Measurements from ENCODE around the gene ARHGEF12.
"Not testable (repeated sequence)": the region's sequence is repeated elsewhere in the genome, so short reads cannot be mapped to it uniquely, and the experiment has no call there.

The ARHGEF12 gene

DNA sequence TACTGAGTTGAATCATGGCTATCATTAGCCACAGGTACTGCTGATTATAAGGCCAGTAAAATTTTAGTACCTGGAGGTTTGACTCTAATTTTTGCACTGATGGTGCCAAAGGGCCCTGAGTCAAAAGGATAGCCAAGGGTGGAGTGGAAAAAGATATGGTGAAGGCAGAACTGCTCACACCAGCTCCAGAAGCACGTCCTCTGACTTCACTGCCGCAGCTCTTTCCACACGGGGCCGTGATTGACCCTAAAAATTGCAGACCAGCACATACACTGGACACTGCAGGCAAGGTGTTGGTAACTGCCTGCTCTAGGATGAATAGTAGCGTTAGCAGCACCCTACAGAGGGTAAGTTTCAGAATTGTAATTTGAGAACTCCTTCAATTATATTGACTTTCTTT is 149.9 kb downstream of the ARHGEF12 start:
- no peak for DNase-seq

DNA sequence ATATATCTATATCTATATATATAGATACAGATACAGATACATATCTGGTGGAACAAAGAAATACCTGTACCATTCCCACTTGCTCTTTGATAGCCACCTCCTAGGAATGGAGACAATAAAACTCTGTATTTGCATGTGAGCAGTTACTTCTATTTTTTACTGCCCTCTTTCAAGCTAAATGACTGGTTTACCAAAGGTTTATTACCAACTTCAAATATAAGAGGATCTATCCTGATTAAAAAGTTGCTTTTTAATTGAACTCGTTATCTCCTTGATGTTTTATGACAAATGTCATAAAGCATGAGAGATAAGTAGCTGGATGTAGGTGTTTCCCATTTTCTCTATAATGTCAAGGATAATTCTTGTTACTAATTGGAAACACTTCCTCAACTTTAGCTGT is 153.6 kb downstream of the ARHGEF12 start:
- no peak for DNase-seq

DNA sequence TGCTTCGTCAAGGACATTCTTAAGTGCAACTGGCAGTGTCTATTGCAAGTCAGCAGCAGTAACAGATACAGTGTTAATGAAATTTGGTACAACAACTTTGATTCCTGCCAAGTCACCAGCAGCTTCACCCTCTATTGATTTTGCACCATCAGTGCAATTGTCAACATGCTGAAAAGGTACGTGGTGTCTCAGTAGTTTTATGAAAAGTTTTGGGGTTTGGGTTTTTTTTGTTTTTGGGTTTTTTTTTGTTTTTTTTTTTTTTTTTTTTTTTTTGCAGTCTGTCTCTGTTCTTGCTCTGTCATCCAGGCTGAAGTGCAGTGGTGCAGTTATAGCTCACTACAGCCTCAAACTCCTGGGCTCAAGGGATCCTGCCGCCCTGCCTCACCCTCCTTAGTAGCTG is 156.3 kb downstream of the ARHGEF12 start:
- DNase-seq = no peak

DNA sequence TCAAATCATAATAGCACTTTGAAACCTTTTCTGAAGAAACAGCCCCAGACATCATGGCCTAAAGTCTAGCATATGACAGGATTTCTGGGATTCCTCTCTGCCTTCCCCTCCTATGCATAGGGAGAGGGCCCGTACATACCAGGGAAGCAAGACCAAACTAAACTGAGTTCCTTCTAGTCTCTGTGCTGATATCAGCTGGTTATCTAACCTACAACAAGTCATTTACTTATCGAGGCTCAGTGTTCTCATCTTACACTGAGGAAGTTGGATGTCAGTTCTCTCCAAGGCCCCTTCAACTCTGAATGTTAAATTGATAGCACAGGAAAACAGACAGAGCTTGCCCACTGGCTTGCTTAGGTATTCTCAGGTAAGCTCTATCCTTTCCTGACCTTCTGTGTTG is 158.4 kb downstream of the ARHGEF12 start:
- no peak for DNase-seq

DNA sequence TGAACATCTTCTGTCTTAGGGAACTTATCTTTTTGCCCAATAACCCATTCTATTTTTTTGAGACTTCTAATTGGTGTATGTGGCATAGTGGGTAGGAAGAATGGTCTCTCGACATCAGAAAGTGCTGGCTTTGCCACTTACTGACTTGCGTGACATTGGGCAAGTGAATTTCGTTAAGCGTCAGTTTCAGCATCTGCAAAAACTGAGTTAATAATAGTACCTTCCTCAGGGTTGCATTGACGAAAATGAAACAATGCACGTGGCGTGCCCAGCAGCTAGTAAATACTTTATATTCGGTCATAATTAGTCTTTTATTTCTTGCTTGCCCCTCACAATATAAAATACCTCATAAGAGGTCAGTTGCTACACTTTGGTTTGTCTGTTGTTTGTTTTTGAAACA is 162.9 kb downstream of the ARHGEF12 start:
- no peak for DNase-seq

DNA sequence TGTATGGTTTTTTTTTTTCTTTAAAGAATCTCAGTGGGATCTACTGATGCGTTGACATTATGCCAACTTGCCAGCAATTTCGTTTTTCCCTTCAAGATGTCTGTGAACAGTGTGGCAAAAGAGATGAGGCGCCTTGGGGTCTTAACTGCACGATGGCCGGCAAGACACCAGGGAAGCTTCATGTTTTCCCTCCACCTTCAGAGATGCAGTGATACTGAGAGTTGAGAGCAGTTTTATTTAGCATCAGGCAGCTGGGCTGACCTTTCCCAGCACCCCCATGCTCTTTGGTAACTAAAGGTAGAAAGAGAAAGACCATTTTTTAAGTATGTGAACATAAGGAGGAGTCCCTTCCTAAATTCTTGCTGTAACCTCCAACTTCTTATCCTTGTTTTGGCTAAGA is 163.6 kb downstream of the ARHGEF12 start:
- DNase-seq = no peak

DNA sequence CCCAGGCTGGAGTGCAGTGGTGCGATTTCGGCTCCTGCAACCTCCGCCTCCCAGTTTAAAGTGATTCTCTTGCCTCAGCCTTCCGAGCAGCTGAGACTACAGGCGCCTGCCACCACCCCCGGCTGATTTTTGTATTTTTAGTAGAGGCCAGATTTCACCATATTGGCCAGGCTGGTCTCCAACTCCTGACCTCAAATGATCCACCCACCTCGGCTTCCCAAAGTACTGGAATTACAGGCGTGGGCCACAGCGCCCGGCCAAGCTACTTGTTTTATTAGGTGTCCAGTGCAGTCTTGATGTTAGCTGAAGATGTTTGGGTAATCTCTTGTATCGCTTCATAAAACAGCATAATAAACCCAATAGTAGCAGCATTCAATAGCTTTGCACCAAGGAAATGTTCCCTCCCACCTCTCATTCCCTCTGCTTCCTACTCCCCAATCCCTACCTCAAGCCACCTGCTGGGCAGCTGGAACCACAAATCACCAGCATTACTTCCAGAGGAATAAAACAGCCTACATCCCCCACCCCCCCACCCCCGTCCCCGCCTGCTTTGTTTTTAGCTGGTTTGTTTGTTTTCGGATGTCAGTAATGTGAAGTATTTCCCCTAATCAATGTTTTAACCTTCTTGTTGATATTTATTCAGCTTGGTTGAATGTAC is 164.3 kb downstream of the ARHGEF12 start:
- no peak for DNase-seq

DNA sequence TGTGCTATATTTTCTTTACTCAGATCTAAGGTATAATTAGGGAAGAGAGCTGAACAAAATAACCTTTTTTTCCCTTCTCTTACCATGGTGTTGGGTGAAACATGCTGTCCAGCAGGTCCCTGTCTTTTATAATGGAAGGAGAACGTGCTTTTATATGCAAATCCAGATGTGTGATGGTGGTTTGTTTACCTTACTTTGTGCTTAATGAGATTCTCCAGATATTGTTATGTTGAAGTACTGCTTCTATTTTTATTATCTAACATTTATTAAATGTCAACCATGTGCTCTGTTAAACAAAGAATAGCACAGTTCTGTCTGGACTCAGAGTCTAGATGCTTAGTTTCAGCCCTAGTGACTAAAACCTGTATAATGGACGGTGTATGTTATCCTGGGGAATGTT is 165.2 kb downstream of the ARHGEF12 start:
- DNase-seq = no peak

DNA sequence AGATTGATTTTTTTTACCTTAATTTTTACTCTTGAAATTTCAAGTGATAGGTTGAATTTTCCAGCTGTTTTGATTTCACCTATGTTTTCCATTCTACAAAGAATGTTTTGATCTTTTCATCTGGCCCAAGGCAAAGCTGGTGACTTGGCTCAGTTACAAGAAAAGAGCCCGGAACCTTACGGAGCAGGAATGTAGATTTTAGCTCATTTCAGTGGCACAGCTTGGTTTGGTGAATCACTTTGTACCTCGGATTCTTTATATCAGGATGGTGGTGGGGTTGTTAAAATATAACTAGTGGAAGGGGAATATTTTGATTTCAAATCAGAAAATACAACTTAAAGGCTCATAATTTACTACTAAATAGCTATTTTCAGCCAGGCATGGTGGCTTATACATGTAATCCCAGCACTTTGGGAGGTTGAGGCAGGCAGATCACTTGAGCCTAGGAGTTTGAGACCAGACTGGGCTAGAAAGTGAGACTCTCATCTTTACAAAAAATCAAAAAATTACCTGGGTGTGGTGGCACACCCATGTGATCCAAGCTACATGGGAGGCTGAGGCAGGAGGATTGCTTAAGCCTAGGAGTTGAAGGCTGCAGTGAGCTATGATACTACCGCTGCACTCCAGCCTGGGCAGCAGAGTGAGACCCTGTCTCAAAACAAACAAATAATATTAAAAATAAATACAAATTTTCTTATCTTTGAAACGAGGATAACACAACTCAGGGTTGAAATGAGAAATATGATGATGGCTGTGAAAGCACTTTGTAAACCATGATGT is 166.0 kb downstream of the ARHGEF12 start:
- DNase-seq = no peak

DNA sequence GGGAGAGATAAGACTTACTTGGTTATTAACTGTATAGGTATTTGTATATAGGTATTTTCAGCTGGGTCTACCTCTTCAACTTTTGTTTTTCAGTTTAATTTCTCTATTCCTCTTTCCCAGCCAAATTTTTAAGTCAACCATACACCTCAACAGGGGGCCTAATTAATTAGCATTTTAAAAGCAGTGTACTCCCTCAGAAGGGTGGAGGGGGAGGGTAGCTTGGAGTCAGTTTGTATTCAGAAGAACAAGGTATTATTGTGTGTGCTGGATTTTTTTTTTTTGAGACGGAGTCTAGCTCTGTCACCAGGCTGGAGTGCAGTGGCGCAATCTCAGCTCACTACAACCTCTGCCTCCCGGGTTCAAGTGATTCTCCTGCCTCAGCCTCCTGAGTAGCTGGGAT is 167.3 kb downstream of the ARHGEF12 start:
- DNase-seq = not testable (repeated sequence)

DNA sequence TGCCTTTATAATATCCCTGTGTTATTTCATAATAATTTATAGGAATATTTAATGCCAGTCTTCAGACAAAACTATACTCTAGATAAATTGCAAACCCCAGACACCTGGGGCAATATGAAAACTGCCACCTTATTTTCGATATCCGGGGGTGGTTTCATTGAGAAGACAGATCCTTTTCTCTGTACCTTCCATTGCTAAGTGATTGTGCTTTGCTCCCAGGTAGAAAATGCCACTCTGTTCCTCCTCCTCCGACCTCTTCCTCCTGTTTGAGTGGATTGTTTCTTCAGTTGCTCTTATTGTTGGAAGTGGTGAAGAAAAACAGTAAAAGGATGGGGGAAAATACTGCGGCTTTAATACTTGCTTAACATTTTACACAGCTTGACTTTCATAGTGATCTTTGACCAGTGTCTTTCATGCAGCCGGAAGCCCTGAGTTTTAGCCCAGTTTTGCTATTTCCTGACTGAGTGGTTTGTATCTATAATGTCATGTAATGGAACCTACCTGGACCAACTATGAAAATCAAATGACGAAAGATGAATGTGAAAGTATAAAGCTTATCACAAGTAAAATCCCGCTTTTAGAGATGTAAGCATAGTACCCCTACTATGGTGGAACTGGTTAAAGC is 169.7 kb downstream of the ARHGEF12 start:
- no peak for DNase-seq

DNA sequence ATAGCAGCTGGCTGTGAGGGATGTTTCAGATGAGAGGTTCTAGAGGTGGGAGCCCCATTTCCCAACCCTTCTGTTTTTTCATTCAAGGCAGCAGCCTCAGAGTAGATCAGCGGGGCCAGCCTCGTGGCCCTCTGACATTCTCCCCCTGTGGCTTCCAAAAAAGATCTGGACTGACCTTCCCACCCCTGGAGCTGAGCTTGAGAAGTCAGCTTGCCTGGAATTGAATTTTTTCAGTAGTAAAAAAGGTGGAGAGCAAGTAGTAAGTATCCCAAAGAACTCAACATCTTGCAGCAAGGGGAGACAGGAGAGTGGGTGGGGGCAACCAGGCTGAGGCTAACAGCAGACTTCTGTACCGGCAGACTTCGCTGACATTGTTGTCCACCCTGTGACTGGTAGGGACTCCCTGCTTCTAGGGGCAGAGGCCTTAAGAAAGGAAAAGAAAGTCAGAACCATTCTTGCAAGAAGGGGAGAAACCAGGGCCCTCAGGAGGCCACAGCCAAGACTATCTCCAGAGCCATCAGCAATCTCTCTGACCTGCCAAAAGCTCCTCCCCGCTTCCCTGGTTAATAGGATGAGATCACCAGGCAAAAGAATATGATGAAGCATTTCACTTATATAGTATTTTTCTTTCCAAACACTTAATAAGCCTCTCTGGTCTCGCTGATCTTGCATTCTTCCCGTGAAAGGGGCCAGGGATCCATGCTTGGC is 173.3 kb downstream of the ARHGEF12 start:
- no peak for DNase-seq

DNA sequence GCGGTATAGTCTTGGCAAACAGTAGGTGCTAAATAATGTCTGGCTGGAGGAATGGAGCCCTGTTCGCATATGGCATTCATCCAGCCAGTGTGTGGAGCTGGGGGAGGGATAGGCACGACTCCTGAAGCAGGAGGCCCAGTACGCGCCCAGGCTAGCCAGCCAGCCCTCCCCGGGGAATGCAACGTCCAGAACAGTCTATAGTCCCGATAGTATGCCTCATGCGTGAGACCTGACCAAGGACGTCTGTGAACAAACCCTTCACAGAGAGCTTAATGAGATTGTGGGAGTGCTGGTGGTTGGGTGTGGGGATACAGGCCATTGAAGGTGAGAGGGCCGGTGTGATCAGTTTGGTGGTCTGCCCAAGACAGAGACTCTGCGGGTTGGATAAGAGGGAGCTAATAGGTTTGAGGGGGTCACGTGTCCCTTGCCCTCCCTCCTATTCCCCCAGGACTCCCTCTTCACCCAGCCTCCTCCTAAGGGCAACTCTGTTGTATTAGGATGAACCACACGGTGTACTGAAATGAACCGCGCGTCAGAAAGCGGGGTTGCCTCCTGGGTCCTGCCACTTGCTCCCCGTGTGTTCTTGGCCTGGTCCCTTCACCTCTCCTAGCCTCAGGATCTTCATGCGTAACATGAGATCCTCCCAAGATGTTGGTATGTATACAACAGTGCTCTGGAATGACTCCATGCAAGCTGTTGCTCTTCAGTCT is 174.3 kb downstream of the ARHGEF12 start:
- DNase-seq = no peak

DNA sequence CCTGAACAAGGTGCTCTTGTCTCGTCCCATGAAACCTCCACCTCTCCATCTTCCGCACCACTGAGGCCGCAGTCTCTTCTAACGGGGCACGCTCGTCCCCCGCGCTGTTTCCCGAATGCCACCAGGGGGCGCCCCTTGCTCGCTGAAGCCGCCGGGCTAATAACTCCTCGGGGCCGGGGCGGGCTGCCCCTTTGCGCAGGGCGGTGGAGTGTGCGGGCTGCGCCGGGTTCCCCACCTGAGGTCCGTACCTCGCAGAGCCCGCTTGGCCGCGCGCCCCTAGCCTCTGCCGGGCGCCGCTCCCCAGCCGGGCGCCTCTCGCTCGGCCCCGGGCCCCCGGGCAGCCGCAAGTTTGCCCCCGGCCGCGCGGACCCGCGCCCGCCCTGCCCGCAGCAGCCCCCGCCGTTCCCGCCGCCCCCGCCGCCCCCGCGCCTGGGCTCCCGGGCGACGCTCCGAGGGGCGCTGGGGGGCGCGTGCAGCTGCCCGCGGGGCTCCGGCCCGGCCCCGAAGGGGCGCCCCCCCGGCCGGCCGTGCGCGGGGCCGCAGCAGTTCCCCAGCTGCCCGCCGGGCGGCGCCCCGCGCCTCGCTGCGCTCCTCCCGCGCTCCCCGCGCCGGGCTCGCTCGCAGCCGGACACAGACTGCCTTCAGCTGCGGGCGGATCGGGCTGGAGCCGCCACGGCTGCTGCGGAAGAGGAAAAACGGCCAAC is 175.1 kb downstream of the ARHGEF12 start, which contains the start of gene GRIK4:
TSS of gene GRIK4 (plus strand) at position 633 of the 704 bp plus-strand sequence. CDS start 148,571 bp downstream, outside the sequence.
- DNase-seq = peak in 52 of 56 donors; percentile 23 to 94 (median 71)

DNA sequence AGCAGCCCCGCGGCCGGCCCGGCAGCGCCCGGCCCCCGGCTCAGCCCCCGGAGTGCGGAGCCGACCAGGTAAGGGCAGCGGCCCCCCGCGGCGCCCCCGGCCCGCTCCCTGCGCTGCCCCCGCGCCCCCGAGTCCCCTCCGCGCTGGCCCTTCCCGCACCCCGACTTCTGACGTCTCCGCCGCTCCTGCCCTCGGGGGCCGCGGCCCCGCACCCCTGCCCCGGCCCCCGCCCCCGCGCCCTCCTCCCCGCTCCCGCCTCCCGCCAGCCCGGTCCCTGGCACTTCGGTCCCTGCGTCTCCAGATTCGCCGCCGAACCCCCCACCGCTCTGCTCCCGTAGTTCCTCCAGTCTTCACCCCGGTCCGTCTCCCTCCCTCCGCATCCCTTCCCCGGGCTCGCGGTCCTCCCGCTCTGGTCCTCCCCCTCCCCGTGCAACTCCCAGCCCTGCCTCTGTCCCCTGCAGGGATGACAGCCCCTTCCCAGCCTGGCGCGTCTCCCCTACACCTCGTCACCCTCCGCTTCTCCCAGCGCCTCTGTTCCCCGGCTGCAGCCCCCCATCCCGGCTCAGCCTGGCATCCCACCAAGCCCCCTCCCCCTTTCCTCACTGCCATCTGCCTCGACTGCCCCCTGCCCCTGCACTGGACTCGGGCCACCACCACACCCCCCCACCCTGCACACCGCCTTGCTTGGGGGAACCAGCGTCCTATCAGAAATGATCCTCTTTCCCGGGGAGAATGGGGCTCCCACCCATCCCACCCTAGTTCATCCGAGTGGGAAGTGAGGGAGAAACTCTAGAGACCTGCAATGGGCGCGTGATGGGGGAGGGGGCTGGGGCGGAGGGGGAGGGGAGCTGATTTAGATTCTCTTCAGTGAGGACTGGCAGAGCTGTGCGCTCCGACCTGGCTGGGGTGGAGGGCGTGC is 175.9 kb downstream of the ARHGEF12 start:
- DNase-seq = peak in 11 of 56 donors; percentile 18 to 52 (median 35)

DNA sequence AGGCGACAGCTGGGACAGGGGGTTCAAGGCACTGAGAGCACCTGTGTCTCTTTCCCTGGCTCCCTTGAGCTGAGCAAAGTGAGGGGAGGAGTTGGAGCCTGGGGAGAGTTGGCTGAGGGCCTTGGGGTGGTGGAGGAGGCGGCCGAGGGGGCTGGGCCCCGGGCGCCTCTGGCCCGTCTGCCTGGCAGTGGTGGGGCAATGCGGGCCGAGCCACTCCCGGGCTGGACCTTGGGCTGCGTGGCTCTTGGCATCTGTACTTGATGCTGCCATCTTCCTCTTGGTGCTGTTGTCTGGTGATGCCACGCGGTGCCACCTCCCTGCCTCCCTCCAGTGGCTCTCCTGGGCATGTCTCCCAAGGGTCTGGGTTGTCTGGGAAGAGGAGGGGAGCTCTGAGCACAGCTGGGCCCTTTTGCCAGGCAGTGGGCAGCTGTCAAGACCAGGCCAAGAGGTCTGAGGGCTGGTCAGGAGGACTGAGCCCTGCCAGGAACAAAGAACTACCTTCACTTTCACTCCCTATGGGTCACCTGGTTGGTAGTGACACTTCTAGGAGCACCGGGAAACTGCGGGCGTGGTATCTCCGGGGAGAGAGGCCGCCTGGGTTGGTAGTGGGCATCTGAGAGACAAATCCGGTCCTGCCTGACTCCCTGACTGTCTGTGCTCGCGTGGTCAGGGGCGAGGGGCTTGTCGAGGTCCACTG is 176.7 kb downstream of the ARHGEF12 start:
- peak in 23 of 56 donors; percentile 5 to 59 (median 34) for DNase-seq

DNA sequence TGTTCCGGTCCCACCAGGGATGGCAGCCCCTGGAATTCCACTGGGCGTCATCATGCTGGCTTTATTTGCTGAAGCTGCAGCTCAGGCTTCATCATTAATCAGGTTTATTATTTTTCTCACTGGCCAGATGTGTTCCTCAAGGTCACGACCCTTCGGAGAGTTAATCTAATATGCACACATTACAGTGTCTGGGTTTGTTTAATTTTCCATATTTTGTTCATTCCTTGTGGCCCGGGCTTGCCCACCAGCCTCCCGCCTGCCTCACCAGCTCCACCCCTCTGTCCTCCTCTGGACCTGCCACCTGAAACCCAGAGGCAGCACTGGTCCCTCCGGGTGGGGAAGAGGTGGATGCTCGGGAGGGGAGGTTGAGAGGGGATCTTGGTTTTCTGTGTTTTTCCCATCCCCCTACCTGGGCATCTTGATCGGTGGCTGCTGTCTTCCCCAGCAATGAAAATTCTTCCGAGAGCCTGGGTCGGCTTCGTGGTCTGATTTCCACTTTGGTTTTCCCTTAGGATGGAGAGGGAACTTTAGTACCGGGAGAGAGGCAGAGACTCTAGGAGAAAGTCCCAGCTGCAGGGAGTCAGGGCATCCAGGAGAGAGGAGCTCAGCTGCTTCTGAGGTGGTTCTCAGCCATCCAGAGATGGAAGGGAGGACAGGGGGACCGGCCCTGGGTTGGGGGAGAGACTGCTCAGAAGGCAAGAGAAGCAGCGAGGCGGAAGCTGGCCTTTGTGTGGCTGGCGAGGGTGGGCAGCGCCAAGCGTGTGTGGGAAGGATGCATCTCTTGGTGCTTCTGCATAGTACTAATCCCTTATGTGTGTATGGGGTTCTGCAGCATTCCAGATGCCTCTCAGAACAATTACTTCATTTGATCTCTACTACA is 177.5 kb downstream of the ARHGEF12 start:
- DNase-seq = peak in 4 of 56 donors; percentile 18 to 43 (median 20)

Data from nucleus accumbens (tissue), 56 donors.